ENCODE measurements around the gene CDCA7. TPM values are rescaled to one million over a fixed set of nuclear protein-coding genes. Genes with fewer than 3 reads are reported as not detected.

The CDCA7 gene
- total RNA-seq, 1 donor from 2014 or later, result 14.4 TPM

- no peak for DNase-seq
These were observed 50.4 kb downstream of the CDCA7 start for GRCh38 chr2:173404841-173405750.

DNA sequence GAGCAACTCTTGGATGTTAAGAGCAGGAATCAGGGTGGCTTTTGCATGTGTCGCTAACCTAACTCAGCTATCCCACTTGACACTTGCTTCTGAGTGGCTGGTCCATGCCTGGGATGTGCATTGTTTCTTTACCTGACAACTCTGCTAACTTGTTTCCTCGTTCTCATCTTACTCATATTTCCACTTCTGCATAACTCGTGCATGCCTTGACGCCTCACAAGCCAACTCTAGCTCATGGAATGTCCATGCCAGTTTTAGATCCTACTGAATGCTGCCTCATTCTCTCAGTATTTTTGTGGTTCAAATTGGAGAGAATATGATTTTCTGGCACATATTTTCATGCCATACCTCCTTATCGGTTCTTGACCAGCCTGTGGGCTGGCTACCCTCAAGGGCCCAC lies 52.5 kb downstream of the CDCA7 start:
- DNase-seq, result no peak

DNA sequence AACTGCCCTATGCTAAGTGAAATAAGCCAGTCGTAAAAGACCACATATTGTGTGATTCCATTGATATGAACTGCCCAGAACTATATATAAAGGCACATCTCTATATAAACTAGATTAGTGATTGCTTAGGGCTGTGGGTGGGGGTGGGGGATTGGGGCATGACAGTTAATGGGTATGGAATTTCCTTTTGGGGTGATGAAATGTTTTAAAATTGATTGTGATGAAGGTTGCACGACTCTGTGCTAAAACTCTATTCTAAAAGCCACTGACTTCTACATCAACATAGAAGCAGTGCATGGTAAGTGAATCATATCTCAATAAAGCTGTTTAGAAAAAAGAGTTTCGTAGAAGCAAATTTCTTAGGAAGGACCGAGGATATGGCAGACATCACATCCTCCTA lies 53.0 kb downstream of the CDCA7 start:
- no peak for DNase-seq

DNA sequence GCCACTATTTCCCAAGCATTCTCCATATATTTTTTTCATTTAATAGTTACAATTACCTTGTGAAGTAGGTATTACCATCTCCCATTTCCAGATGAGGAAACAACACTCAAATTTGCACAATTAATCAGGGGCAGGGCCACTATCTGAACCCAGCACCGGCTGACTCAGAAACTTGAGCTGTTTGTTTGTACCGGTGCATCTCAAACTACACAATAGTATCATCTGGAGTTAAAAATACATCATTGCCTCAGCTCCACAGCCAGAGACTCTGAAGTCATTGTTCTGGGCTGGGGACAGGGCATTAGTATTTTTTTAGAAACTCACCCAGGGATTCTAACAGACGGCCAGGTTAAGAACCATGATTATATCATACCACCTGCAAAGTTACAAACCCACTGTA lies 55.9 kb downstream of the CDCA7 start:
- no peak for DNase-seq

DNA sequence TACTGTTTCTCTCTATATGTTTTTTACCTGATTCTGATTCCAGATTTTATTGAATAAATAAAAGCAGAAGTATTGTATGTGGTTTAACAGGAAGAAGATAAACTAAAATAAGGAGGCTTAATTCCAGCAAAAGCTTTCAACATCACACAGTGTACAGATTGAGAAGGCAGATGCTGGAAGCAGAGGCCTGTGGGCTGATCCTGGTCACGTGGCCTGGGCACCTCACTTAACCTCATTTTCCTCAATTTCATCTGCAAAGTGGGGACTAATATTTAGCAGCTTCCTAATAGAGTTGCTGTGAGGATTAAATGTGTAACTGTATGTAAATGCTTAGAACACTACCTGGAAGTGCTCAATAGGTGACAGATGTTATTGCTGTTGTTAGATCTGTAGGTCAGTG lies 58.0 kb downstream of the CDCA7 start:
- no peak for DNase-seq

DNA sequence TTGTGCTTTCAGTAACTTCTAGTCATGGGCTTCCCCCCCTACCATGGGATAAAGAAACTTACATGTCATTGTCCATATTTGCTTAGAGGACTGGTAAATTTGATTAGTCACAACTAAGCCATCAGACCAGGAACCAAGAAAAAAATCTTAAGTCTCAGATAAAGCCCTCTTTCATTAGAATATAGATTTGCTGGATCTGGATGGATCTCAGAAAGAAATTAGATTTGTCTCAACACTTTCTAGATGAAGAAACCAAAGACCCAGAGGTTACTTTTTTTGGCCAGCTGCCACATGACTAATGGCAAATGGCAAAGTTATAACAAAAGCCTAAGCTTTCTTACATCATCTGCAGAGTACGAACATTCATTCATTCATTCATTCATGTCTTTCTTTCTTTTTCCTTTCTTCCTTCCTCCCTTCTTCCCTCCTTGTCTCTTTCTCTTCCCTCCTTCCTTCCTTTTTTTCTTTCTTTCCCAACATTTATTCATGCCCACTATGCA lies 60.2 kb downstream of the CDCA7 start:
- peak; percentile 75 for DNase-seq

GRCh38 chr2:173415431-173416381 lies 61.0 kb downstream of the CDCA7 start:
- peak; percentile 65 for DNase-seq

DNA sequence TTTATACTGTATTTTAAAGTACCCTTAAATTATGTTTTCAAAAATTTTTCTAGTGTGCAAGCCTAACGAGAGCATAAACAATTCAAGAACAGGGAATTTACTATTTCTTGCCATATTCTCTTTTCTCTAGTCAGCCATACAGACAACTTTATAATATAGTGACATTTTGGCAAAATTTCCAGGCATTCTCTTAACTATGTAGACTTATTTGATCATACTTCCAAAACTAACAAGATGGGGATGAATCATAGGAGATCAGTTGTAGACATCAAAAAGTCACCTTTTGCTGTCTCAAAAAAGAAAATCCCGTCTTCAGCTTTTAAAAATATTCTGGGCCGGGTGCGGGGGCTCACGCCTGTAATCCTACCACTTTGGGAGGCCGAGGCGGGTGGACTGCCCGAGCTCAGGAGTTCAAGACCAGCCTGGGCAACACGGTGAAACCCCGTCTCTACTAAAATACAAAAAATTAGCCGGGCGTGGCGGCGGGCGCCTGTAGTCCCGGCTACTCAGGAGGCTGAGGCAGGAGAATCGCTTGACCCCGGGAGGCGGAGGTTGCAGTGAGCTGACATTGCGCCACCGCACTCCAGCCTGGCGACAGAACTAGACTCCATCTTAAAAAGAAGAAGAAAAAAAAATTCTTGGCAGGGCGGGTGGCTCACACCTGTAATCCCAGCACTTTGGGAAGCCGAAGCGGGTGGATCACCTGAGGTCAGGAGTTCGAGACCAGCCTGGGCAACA lies 61.9 kb downstream of the CDCA7 start:
- peak; percentile 16 for DNase-seq

DNA sequence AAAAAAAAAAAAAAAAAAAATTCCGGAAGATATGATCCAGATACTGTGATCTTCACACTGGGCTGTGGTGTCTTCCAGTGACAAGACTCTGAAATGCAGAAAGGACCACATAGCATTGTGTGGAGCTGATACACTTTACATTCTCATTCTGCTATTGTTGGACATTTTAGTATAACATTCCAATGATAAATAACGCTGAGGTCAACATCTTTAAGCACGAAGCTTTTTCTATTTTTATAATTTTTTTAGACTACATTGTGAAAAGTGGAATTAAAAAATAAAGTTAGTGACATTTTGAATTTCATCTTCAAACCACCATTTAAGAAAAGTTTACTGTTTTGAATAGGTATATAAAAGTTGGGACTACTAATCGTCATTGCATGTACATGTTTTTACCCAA lies 62.7 kb downstream of the CDCA7 start:
- no peak for DNase-seq

DNA sequence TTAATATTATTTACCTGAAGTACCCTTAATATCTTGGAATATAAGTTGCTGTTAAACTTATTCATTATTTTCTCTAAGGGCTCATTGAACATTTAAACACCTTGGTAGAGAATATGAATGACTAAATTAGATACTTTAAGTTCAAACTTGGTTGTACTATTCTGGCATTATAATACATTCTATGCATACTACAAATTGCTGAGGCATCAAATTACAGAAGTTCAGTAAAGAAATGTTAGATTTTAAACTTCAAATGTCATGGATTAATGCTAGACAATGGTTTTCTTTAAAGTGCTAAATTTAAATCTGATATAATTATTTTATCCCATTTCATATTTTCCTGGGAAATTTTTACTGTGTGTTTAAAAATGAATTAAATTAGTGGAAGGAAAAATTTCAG lies 63.1 kb downstream of the CDCA7 start:
- no peak for DNase-seq
